ENCODE data around the gene QPRT.
"Not testable (repeated sequence)": the region's sequence is repeated elsewhere in the genome, so short reads cannot be mapped to it uniquely, and the experiment has no call there.

DNA sequence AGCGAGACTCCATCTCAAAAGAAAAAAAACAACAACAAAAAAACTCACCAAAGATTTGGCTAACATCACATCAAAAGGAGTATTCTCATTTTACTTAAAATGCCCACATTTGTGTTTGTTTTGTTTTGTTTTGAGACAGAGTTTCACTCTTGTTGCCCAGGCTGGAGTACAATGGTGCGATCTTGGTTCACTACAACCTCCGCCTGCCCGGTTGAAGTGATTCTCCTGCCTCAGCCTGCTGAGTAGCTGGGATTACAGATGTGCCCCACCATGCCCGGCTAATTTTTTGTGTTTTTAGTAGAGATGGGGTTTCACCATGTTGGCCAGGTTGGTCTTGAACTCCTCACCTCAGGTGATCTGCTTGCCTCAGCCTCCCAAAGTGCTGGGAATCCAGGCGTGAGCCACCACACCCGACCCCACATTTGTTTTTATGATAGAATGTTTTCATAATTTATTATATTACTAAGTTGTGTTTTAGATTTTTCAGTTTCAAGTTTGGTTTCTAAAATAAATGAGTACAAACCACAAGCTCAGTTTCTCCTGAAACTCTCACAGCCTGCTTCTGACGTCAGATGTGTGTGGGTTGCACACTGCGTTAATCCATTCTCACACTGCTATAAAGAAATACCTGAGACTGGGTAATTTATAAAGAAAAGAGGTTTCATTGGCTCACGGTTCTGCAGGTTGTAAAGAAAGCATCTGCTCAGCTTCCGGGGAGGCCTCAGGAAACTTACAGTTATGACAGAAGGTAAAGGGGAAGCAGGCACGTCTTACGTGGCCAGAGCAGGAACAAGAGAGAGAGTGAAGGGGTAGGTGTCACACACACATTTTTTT, 53.0 kb downstream of the QPRT start:
- TF ChIP-seq, protein P1, sequence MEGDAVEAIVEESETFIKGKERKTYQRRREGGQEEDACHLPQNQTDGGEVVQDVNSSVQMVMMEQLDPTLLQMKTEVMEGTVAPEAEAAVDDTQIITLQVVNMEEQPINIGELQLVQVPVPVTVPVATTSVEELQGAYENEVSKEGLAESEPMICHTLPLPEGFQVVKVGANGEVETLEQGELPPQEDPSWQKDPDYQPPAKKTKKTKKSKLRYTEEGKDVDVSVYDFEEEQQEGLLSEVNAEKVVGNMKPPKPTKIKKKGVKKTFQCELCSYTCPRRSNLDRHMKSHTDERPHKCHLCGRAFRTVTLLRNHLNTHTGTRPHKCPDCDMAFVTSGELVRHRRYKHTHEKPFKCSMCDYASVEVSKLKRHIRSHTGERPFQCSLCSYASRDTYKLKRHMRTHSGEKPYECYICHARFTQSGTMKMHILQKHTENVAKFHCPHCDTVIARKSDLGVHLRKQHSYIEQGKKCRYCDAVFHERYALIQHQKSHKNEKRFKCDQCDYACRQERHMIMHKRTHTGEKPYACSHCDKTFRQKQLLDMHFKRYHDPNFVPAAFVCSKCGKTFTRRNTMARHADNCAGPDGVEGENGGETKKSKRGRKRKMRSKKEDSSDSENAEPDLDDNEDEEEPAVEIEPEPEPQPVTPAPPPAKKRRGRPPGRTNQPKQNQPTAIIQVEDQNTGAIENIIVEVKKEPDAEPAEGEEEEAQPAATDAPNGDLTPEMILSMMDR (IDR thresholded peaks at IDR 0.05; ENCODE audit: low read depth, low read length) = not testable (repeated sequence)
- not testable (repeated sequence) for TF ChIP-seq POLR2A (IDR thresholded peaks at IDR 0.05; ENCODE audit: extremely low read depth, insufficient read length); MYC (IDR thresholded peaks at IDR 0.05; ENCODE audit: low read depth, low read length)

Measured in NB4 (cell line).